WTC11 (cell line): Measurements from ENCODE around the gene TMEM134. TPM values are rescaled to one million over a fixed set of nuclear protein-coding genes. Genes with fewer than 3 reads are reported as not detected.

Source experiments
- ATAC-seq: fragments of 200-7000 bp; cut with Tn5 transposase; 2 replicates; pipeline ENCODE4 v1.10.0; 2021; ENCODE audit warnings: mild to moderate bottlenecking, moderate library complexity
- CTCF ChIA-PET: fragments of 300-600 bp; sonication (Branson Sonifier 250); formaldehyde crosslinking; loops from one replicate; lab custom pipeline; 2021; ENCODE audit warnings: antibody characterized with exemption; lab: Charles Lee
- POLR2A ChIA-PET: fragments of 350-600 bp; sonication (Branson Sonifier 250); formaldehyde crosslinking; loops from one replicate; lab custom pipeline; 2021; ENCODE audit warnings: antibody characterized with exemption; lab: Charles Lee
- DNase-seq: peaks from one replicate; pipeline ENCODE4 v3.0.0; 2021; ENCODE audit warnings: low spot score
- H3K27ac Mint-ChIP-seq: 2 replicates; pipeline ENCODE4 v1.8.0; 2021; ENCODE audit warnings: mixed read lengths
- H3K27me3 Mint-ChIP-seq: 2 replicates; pipeline ENCODE4 v1.8.0; 2021; ENCODE audit warnings: low read depth, mild to moderate bottlenecking, moderate library complexity, mixed read lengths
- H3K36me3 Mint-ChIP-seq: 2 replicates; pipeline ENCODE4 v1.8.0; 2021; ENCODE audit warnings: mixed read lengths
- H3K4me1 Mint-ChIP-seq: 2 replicates; pipeline ENCODE4 v1.8.0; 2022; ENCODE audit warnings: mixed read lengths
- H3K4me3 Mint-ChIP-seq: 2 replicates; pipeline ENCODE4 v1.8.0; 2021; ENCODE audit warnings: mild to moderate bottlenecking, moderate library complexity, mixed read lengths
- H3K9me3 Mint-ChIP-seq: 2 replicates; pipeline ENCODE4 v1.8.0; 2021; ENCODE audit warnings: mixed read lengths
- KAT7 ChIP-seq: sonication (generic); formaldehyde crosslinking; IDR thresholded peaks from 2 replicates; pipeline ENCODE4 v1.8.1; 2023; ENCODE audit warnings: missing genetic modification reagents, mild to moderate bottlenecking, borderline replicate concordance
- ZNF263 ChIP-seq: sonication (generic); formaldehyde crosslinking; IDR thresholded peaks from 2 replicates; pipeline ENCODE4 v1.8.1; 2022; ENCODE audit warnings: low read depth, mild to moderate bottlenecking, moderate library complexity, missing genetic modification reagents
- ZNF317 ChIP-seq: sonication (generic); formaldehyde crosslinking; IDR thresholded peaks from 2 replicates; pipeline ENCODE4 v1.8.1; 2023; ENCODE audit warnings: low read depth, mild to moderate bottlenecking, moderate library complexity, missing genetic modification reagents, borderline replicate concordance
- total RNA-seq: library from RNA; stranded (reverse); gene quantifications from 3 replicates; pipeline ENCODE4 v1.2.3, GENCODE V29; 2021
- TF ChIP-seq, protein P1 (sequence below): fragments of 250-450 bp; sonication (Bioruptor Pico); IDR thresholded peaks from 2 replicates; pipeline ENCODE4 v1.9.0; 2021; ENCODE audit warnings: mild to moderate bottlenecking, borderline replicate concordance
- TF ChIP-seq, protein P2 (sequence below): sonication (generic); formaldehyde crosslinking; IDR thresholded peaks from 2 replicates; pipeline ENCODE4 v1.8.0; 2022; ENCODE audit warnings: mild to moderate bottlenecking, missing genetic modification reagents
- TF ChIP-seq, protein P3 (sequence below): sonication (generic); formaldehyde crosslinking; conservative IDR thresholded peaks from 2 replicates; pipeline ENCODE4 v1.8.1; 2022; ENCODE audit warnings: mild to moderate bottlenecking, missing genetic modification reagents
- TF ChIP-seq, protein P4 (sequence below): sonication (generic); formaldehyde crosslinking; IDR thresholded peaks from 2 replicates; pipeline ENCODE4 v1.8.0; 2023; ENCODE audit warnings: mild to moderate bottlenecking, missing genetic modification reagents

Gene TMEM134
- total RNA-seq, 1 experiment from 2014 or later: 55.6 TPM

DNA sequence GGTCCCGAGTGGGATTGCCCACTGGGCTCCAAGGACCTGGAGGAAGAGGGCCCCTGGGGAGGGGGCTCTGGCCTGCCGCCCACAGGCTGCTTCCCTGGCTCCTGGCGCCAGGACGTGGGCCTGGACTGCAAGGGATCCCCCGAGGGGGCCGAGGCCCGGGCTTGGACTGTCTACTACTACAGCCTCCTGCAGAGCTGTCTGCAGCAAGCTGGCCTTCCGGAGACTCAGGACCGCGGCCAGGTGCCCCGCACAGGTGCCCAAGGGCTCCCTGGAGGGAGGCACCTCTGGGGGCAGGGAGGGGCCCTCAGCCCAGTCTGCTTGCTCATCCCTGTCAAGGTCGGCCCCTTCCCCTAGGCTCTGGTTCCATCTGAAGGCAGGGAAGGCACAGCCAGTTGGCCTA lies 51.6 kb downstream of the TMEM134 start (continued):
- TF ChIP-seq, protein P1, sequence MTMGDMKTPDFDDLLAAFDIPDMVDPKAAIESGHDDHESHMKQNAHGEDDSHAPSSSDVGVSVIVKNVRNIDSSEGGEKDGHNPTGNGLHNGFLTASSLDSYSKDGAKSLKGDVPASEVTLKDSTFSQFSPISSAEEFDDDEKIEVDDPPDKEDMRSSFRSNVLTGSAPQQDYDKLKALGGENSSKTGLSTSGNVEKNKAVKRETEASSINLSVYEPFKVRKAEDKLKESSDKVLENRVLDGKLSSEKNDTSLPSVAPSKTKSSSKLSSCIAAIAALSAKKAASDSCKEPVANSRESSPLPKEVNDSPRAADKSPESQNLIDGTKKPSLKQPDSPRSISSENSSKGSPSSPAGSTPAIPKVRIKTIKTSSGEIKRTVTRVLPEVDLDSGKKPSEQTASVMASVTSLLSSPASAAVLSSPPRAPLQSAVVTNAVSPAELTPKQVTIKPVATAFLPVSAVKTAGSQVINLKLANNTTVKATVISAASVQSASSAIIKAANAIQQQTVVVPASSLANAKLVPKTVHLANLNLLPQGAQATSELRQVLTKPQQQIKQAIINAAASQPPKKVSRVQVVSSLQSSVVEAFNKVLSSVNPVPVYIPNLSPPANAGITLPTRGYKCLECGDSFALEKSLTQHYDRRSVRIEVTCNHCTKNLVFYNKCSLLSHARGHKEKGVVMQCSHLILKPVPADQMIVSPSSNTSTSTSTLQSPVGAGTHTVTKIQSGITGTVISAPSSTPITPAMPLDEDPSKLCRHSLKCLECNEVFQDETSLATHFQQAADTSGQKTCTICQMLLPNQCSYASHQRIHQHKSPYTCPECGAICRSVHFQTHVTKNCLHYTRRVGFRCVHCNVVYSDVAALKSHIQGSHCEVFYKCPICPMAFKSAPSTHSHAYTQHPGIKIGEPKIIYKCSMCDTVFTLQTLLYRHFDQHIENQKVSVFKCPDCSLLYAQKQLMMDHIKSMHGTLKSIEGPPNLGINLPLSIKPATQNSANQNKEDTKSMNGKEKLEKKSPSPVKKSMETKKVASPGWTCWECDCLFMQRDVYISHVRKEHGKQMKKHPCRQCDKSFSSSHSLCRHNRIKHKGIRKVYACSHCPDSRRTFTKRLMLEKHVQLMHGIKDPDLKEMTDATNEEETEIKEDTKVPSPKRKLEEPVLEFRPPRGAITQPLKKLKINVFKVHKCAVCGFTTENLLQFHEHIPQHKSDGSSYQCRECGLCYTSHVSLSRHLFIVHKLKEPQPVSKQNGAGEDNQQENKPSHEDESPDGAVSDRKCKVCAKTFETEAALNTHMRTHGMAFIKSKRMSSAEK (CRISPR knock-in tag): no peak

DNA sequence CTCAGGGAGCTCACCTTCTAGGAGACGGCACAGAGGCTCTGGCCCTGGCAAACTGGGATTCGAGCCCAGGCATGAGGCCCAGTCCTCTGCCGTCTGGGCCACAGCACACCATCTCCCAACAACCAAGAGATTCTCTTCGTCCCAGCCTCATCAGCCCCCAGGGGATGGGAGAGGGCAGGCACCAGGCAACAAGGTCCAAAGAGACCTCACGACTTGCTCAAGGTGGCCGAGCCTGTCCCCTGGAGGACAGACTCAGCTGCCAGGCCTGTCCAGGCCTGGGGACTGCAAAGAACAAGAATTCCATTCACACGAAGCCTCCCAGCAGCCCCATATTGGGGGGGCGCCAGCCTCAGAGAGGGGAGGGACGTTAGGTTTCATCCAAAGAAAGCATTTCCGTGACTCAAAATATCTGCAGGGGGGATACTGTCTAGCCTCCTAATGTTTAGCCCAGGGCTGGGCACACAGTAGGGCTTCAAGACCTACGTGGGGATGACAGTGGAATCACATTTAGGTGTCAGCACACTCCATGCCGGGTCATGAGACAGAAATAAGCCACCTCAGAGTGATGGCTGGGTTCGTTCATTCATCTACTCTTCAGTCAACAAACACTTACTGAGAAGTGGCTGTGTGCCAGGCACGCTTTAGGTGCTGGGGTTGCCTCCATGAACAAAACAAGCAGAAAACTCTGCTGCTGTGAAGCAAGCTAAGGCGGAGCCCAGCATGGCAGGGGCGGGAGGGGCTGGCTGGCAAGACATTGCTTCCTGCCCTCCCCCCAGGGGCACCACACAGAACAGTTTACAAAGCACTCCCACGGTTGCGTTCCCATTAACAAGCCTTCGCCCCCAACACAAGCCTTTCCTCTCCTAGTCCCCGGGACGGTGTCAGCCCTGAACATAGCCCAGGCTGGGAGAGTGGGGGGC lies 52.4 kb downstream of the TMEM134 start:
- DNase-seq (no peak), ATAC-seq (no peak)
- TF ChIP-seq, protein P2, sequence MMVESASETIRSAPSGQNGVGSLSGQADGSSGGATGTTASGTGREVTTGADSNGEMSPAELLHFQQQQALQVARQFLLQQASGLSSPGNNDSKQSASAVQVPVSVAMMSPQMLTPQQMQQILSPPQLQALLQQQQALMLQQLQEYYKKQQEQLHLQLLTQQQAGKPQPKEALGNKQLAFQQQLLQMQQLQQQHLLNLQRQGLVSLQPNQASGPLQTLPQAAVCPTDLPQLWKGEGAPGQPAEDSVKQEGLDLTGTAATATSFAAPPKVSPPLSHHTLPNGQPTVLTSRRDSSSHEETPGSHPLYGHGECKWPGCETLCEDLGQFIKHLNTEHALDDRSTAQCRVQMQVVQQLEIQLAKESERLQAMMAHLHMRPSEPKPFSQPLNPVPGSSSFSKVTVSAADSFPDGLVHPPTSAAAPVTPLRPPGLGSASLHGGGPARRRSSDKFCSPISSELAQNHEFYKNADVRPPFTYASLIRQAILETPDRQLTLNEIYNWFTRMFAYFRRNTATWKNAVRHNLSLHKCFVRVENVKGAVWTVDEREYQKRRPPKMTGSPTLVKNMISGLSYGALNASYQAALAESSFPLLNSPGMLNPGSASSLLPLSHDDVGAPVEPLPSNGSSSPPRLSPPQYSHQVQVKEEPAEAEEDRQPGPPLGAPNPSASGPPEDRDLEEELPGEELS (CRISPR knock-in tag): 0 out of 2 replicates have a peak, but pooled peaks have one; percentile 3
- TF ChIP-seq, protein P3, sequence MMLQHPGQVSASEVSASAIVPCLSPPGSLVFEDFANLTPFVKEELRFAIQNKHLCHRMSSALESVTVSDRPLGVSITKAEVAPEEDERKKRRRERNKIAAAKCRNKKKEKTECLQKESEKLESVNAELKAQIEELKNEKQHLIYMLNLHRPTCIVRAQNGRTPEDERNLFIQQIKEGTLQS: no peak
- no peak for TF ChIP-seq ZNF317
- Mint-ChIP-seq H3K4me3 (peak overlapping the region; percentile 65), H3K9me3 (no peaks in the 10 kb centered on the region), H3K27me3 (peaks cover 20% of the 10 kb centered on the region), H3K36me3 (no peaks in the 10 kb centered on the region), H3K4me1 (peaks cover 17% of the 10 kb centered on the region), H3K27ac (peak overlapping the region; percentile 81)
- CTCF ChIA-PET: interaction anchor here (1.2 to 1.6 kb wide), 2 partner anchors 15 to 34 kb away, joined by 3 to 5 read pairs; partner anchors contain the start of gene PPP1CA
- POLR2A ChIA-PET: interaction anchor here (2.3 kb wide), 1 partner anchor 15 kb away, joined by 7 read pairs; the partner anchor contains the start of gene PPP1CA

DNA sequence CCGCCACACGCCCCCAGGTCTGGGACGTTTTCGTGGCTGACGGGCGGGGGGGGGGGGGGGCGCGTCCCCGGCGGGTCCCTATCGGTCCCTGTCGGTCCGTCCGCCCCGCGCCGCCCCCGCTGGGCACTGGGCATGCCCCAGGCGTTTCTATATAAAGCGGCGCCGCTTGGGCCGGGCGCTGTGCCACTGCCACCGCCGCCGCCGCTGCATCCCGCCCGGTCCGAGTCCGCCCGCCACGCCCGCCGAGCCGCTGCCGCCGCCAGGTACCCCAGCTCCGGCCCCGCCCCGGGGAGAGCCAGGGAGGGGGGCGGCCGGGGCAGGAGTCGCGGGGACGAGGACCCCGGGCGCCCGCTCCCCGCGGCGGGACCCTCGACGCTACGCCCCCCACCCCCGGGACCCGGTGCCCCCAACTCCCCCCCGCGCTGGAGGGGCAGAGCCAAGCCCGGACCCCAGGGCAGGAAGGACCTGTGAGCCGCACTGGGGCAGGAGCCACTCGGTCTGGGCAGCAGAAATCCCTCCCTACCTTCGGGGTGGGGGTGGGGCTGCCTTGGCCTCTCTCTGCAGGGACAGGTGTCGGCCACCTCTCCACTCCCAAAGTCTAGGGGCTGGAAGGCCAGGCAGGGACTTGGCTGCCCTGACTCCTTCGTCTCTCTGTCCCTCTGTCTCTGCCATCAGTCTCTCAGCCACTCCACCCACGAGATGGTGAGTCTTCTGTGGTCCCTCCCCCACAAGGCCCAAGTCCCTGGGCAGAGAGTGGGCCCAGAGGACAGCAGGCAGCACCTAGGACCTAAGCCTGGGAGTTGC lies 53.3 kb downstream of the TMEM134 start, which contains the start of gene CARNS1:
CARNS1 (plus strand) TSS at position 178 of the 804 bp plus-strand sequence; CDS start at position 700, 522 bp downstream.
- H3K9me3 Mint-ChIP-seq: no peaks in the 10 kb centered on the region
- H3K36me3 Mint-ChIP-seq: no peaks in the 10 kb centered on the region
- POLR2A ChIA-PET: interaction anchor here (0.5 kb wide), 1 partner anchor 28 kb away, joined by 3 read pairs; the partner anchor contains the start of gene CORO1B
- peaks cover 16% of the 10 kb centered on the region for H3K27me3 Mint-ChIP-seq
- DNase-seq (peak; percentile 66), ATAC-seq (peak; percentile 46)
- H3K27ac Mint-ChIP-seq: peak within 1 kb of the TSS; percentile 13
- CTCF ChIA-PET: interaction anchor here (0.5 to 3.6 kb wide), 5 partner anchors 14 to 33 kb away, joined by 3 to 22 read pairs (median 4); partner anchors contain the start of genes PPP1CA and RAD9A
- peaks cover 14% of the 10 kb centered on the region for H3K4me1 Mint-ChIP-seq
- TF ChIP-seq, protein P2 (CRISPR knock-in tag): 0 out of 2 replicates have a peak, but pooled peaks have one; percentile 26
- TF ChIP-seq ZNF263 (CRISPR knock-in tag) (no peak), KAT7 (CRISPR knock-in tag) (no peak)
- TF ChIP-seq, protein P4, sequence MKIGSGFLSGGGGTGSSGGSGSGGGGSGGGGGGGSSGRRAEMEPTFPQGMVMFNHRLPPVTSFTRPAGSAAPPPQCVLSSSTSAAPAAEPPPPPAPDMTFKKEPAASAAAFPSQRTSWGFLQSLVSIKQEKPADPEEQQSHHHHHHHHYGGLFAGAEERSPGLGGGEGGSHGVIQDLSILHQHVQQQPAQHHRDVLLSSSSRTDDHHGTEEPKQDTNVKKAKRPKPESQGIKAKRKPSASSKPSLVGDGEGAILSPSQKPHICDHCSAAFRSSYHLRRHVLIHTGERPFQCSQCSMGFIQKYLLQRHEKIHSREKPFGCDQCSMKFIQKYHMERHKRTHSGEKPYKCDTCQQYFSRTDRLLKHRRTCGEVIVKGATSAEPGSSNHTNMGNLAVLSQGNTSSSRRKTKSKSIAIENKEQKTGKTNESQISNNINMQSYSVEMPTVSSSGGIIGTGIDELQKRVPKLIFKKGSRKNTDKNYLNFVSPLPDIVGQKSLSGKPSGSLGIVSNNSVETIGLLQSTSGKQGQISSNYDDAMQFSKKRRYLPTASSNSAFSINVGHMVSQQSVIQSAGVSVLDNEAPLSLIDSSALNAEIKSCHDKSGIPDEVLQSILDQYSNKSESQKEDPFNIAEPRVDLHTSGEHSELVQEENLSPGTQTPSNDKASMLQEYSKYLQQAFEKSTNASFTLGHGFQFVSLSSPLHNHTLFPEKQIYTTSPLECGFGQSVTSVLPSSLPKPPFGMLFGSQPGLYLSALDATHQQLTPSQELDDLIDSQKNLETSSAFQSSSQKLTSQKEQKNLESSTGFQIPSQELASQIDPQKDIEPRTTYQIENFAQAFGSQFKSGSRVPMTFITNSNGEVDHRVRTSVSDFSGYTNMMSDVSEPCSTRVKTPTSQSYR (CRISPR knock-in tag): peak; percentile 62; the same call in 1 of the 2 replicates
- H3K4me3 Mint-ChIP-seq: peak within 1 kb of the TSS; percentile 74
